ENCODE measurements around the gene IL20RB. TPM values are rescaled to one million over a fixed set of nuclear protein-coding genes. Genes with fewer than 3 reads are reported as not detected.

IL20RB gene
- total and polyA plus RNA-seq, 2 of the 4 experiments (the other 2 are of a cell fraction), result 0.72 to 0.97 TPM

DNA sequence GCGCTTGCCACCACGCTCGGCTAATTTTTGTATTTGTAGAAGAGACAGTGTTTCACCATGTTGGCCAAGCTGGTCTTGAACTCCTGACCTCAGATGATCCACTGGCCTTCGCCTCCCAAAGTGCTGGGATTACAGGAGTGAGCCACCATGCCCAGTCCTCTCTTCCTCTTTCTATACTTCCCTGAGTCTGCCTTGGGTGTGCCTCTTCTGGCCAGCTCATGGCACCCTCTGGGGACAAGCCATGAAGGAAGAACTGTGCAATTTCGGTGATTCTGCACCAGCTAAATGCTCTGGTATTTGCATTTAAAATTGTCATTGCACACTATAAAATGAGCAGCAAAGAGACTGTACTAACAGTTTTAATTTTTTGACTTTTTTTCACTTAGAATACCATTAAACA lies 66.6 kb downstream of the IL20RB start:
- CTCF ChIA-PET, result interaction anchor here (0.9 kb wide), 1 partner anchor 10 kb away, joined by 4 read pairs; no protein-coding TSS in a partner anchor
- peaks cover 7% of the 10 kb centered on the region; the same call in 1 of the 2 replicates for H3K27me3 ChIP-seq (ENCODE audit: control insufficient read depth, insufficient read depth, low read length)
- H3K56ac ChIP-seq (ENCODE audit: extremely low read depth, insufficient read depth, low read length), result no peak overlapping the region
- H3K9ac ChIP-seq (ENCODE audit: low read depth, low read length), result no peak overlapping the region
- no peak overlapping the region for H2BK120ac ChIP-seq (ENCODE audit: low read depth, low read length)
- H3K14ac ChIP-seq (replicated peaks; ENCODE audit: low read depth, low read length), result no peak overlapping the region
- no peaks in the 10 kb centered on the region for H3K9me1 ChIP-seq (ENCODE audit: insufficient read depth, low read length)
- DNase-seq (no peak), ATAC-seq (ENCODE audit: low read depth) (no peak)
- H4K5ac ChIP-seq (ENCODE audit: low read depth, low read length), result no peak overlapping the region
- H3K4ac ChIP-seq (ENCODE audit: low read depth, low read length), result no peak overlapping the region
- H4K91ac ChIP-seq (ENCODE audit: insufficient read depth, low read depth, low read length), result no peak overlapping the region
- no peak overlapping the region for H2AK5ac ChIP-seq (ENCODE audit: low read depth, low read length)
- no peak overlapping the region for H3K18ac ChIP-seq (ENCODE audit: low read depth, low read length)
- no peak overlapping the region for H2BK5ac ChIP-seq (ENCODE audit: low read depth, low read length, poor library complexity, severe bottlenecking)
- no CpG with 5 or more reads among the region's 5 CpGs for WGBS, 2 experiments (ENCODE audit: extremely low coverage in 2 of 2, insufficient read length in 1 of 2)
- peaks cover 2% of the 10 kb centered on the region; the same call in 1 of the 2 replicates for H3K4me1 ChIP-seq (ENCODE audit: control insufficient read depth, insufficient read depth, low read length)
- H2BK20ac ChIP-seq (ENCODE audit: low read depth, low read length), result no peak overlapping the region
- intact Hi-C loops (cut with micrococcal nuclease) (no loop called here), in situ Hi-C loops (cut with MboI; ENCODE audit: low sequenced_read_pairs) (loop anchor here (5.0 kb wide), 1 partner anchor 952 kb away; no protein-coding TSS in a partner anchor), dilution Hi-C loops (cut with HindIII; ENCODE audit: low sequenced_read_pairs, unreplicated experiment) (no loop called here)
- no peaks in the 10 kb centered on the region for H4K20me1 ChIP-seq (ENCODE audit: insufficient read depth, low read length)
- H2BK15ac ChIP-seq (ENCODE audit: low read depth, low read length), result no peak overlapping the region
- H3K9me3 ChIP-seq (ENCODE audit: control insufficient read depth, insufficient read depth, low read length), result no peaks in the 10 kb centered on the region
- H3K23ac ChIP-seq (ENCODE audit: low read depth, low read length), result no peak overlapping the region
- no peaks in the 10 kb centered on the region for H3K79me1 ChIP-seq (ENCODE audit: low read depth in 1 of 2, low read length in 2 of 2)
- TF ChIP-seq BHLHE40 (IDR thresholded peaks at IDR 0.05; ENCODE audit: low read depth, low read length) (no peak), RCOR1 (IDR thresholded peaks at IDR 0.05; ENCODE audit: insufficient replicate concordance, low read length) (no peak), MXI1 (IDR thresholded peaks at IDR 0.05; ENCODE audit: borderline replicate concordance, low read depth, low read length) (no peak), CHD1 (IDR thresholded peaks at IDR 0.05; ENCODE audit: low read depth, low read length) (no peak), MAFK (IDR thresholded peaks at IDR 0.05; ENCODE audit: low read depth, low read length) (no peak), POLR2A (IDR thresholded peaks at IDR 0.05; ENCODE audit: low read depth, low read length) (no peak), FOS (IDR thresholded peaks at IDR 0.05; ENCODE audit: low read depth, low read length) (no peak), MAZ (IDR thresholded peaks at IDR 0.05; ENCODE audit: borderline replicate concordance, low read depth, low read length) (no peak), NFE2L2 (IDR thresholded peaks at IDR 0.05; ENCODE audit: low read depth, low read length) (no peak), CEBPB (IDR thresholded peaks at IDR 0.05; ENCODE audit: low read depth, low read length) (no peak), SMC3 (IDR thresholded peaks at IDR 0.05; ENCODE audit: low read depth, low read length) (no peak), RAD21 (IDR thresholded peaks at IDR 0.05; ENCODE audit: low read length) (no peak), RFX5 (IDR thresholded peaks at IDR 0.05; ENCODE audit: low read depth, low read length) (no peak)
- TF ChIP-seq, protein P1, sequence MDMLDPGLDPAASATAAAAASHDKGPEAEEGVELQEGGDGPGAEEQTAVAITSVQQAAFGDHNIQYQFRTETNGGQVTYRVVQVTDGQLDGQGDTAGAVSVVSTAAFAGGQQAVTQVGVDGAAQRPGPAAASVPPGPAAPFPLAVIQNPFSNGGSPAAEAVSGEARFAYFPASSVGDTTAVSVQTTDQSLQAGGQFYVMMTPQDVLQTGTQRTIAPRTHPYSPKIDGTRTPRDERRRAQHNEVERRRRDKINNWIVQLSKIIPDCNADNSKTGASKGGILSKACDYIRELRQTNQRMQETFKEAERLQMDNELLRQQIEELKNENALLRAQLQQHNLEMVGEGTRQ (IDR thresholded peaks at IDR 0.05; ENCODE audit: low read depth, low read length), result no peak
- TF ChIP-seq, protein P2, sequence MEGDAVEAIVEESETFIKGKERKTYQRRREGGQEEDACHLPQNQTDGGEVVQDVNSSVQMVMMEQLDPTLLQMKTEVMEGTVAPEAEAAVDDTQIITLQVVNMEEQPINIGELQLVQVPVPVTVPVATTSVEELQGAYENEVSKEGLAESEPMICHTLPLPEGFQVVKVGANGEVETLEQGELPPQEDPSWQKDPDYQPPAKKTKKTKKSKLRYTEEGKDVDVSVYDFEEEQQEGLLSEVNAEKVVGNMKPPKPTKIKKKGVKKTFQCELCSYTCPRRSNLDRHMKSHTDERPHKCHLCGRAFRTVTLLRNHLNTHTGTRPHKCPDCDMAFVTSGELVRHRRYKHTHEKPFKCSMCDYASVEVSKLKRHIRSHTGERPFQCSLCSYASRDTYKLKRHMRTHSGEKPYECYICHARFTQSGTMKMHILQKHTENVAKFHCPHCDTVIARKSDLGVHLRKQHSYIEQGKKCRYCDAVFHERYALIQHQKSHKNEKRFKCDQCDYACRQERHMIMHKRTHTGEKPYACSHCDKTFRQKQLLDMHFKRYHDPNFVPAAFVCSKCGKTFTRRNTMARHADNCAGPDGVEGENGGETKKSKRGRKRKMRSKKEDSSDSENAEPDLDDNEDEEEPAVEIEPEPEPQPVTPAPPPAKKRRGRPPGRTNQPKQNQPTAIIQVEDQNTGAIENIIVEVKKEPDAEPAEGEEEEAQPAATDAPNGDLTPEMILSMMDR (conservative IDR thresholded peaks at IDR 0.05; ENCODE audit: low read depth, low read length), result no peak
- TF ChIP-seq, protein P3, sequence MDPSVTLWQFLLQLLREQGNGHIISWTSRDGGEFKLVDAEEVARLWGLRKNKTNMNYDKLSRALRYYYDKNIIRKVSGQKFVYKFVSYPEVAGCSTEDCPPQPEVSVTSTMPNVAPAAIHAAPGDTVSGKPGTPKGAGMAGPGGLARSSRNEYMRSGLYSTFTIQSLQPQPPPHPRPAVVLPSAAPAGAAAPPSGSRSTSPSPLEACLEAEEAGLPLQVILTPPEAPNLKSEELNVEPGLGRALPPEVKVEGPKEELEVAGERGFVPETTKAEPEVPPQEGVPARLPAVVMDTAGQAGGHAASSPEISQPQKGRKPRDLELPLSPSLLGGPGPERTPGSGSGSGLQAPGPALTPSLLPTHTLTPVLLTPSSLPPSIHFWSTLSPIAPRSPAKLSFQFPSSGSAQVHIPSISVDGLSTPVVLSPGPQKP (IDR thresholded peaks at IDR 0.05; ENCODE audit: borderline replicate concordance, low read depth, low read length), result no peak
- no peaks in the 10 kb centered on the region for H3K36me3 ChIP-seq (ENCODE audit: control insufficient read depth, insufficient read depth, low read length)
- no peak overlapping the region for H3K4me3 ChIP-seq (ENCODE audit: insufficient read depth, low read depth, low read length)
- no peak overlapping the region for H2AFZ ChIP-seq (replicated peaks; ENCODE audit: low read length, poor library complexity)
- no peak overlapping the region for H3K27ac ChIP-seq (ENCODE audit: insufficient read depth, low read length)
- no peak overlapping the region for H2AK9ac ChIP-seq (replicated peaks; ENCODE audit: low read depth, low read length, poor library complexity)
- no TSS peak for BruUV-seq (replicated peaks)
- POLR2A ChIA-PET (ENCODE audit: unreplicated experiment), result no interaction called here
- no peak overlapping the region for H4K8ac ChIP-seq (ENCODE audit: low read depth in 2 of 2, low read length in 2 of 2)
- H3K4me2 ChIP-seq (ENCODE audit: low read depth, low read length), result no peak overlapping the region

Measured in IMR-90 (cell line).